Loucy (cell line): ENCODE measurements around the gene IL1R1.

ENCODE experiments used
- H2AFZ ChIP-seq: fragments of 200-600 bp; sonication (generic); 2 replicates; pipeline ENCODE4 v1.6.0; 2016; ENCODE audit warnings: antibody characterized with exemption, mild to moderate bottlenecking, low read length, moderate library complexity
- H3F3A ChIP-seq: fragments of 200-600 bp; 2 replicates; pipeline ENCODE4 v1.6.0; 2016; ENCODE audit warnings: antibody characterized with exemption, low read depth, mild to moderate bottlenecking
- H3K27me3 ChIP-seq: fragments of 200-600 bp; sonication (generic); 2 replicates; pipeline ENCODE4 v1.6.1; 2014; ENCODE audit warnings: low read length, mild to moderate bottlenecking; ENCODE audit not compliant: insufficient read depth, poor library complexity, severe bottlenecking
- H3K36me3 ChIP-seq: fragments of 200-600 bp; sonication (generic); 2 replicates; pipeline ENCODE4 v1.6.1; 2016; ENCODE audit warnings: low read length; ENCODE audit not compliant: insufficient read depth
- H3K4me1 ChIP-seq: fragments of 200-600 bp; sonication (generic); 2 replicates; pipeline ENCODE4 v1.5.1; 2014; ENCODE audit warnings: low read length, mild to moderate bottlenecking; ENCODE audit not compliant: insufficient read depth, poor library complexity, severe bottlenecking
- H3K4me2 ChIP-seq: fragments of 200-600 bp; sonication (generic); 2 replicates; pipeline ENCODE4 v1.6.0; 2014; ENCODE audit warnings: antibody characterized with exemption, low read length, low read depth, mild to moderate bottlenecking; ENCODE audit not compliant: poor library complexity, severe bottlenecking
- H3K4me3 ChIP-seq: fragments of 200-600 bp; sonication (generic); 2 replicates; pipeline ENCODE4 v1.5.1; 2014; ENCODE audit warnings: low read length, mild to moderate bottlenecking, mixed read lengths; ENCODE audit not compliant: poor library complexity, severe bottlenecking
- H3K79me2 ChIP-seq: fragments of 200-600 bp; sonication (generic); 2 replicates; pipeline ENCODE4 v1.6.1; 2014; ENCODE audit warnings: low read length; ENCODE audit not compliant: insufficient read depth
- H3K9ac ChIP-seq: fragments of 200-600 bp; sonication (generic); 2 replicates; pipeline ENCODE4 v1.6.0; 2014; ENCODE audit warnings: mild to moderate bottlenecking, low read depth, low read length, moderate library complexity; ENCODE audit not compliant: poor library complexity, severe bottlenecking
- H3K9me2 ChIP-seq: fragments of 200-600 bp; sonication (generic); replicated peaks from 2 replicates; pipeline ENCODE4 v1.6.1; 2016; ENCODE audit warnings: low read depth, low read length, mixed read lengths
- H3K9me3 ChIP-seq: fragments of 200-600 bp; sonication (generic); 2 replicates; pipeline ENCODE4 v1.6.1; 2014; ENCODE audit warnings: mild to moderate bottlenecking, antibody characterized with exemption, low read length, low read depth; ENCODE audit not compliant: insufficient read depth
- H4K20me1 ChIP-seq: fragments of 200-600 bp; sonication (generic); 2 replicates; pipeline ENCODE4 v1.6.0; 2014; ENCODE audit warnings: antibody characterized with exemption, low read length, mild to moderate bottlenecking; ENCODE audit not compliant: insufficient read depth, poor library complexity, severe bottlenecking
- CTCF ChIP-seq: fragments of 200-600 bp; sonication (generic); conservative IDR thresholded peaks from 2 replicates; pipeline ENCODE4 v1.5.1; 2014; ENCODE audit warnings: mild to moderate bottlenecking, antibody characterized with exemption, low read length
- EZH2phosphoT487 ChIP-seq: fragments of 200-600 bp; IDR thresholded peaks from 2 replicates; pipeline ENCODE4 v1.6.1; 2018; ENCODE audit warnings: antibody characterized with exemption, mild to moderate bottlenecking, moderate library complexity, borderline replicate concordance

Gene IL1R1

GRCh38 chr2:102145934-102146333 is 3.4 kb downstream of the IL1R1 start:
- TF ChIP-seq CTCF (no peak), EZH2phosphoT487 (no peak)
- H3K9me3 ChIP-seq = peaks cover 14% of the 10 kb centered on the region; the same call in 1 of the 2 replicates
- H3K9ac ChIP-seq = no peak overlapping the region
- no peaks in the 10 kb centered on the region for H4K20me1 ChIP-seq
- H3K9me2 ChIP-seq = no peaks in the 10 kb centered on the region
- no peaks in the 10 kb centered on the region for H3K79me2 ChIP-seq
- no peaks in the 10 kb centered on the region for H3K36me3 ChIP-seq
- no peak overlapping the region for H2AFZ ChIP-seq
- no peaks in the 10 kb centered on the region for H3K4me1 ChIP-seq
- H3K27me3 ChIP-seq = peaks cover 4% of the 10 kb centered on the region
- no peak overlapping the region for H3K4me2 ChIP-seq
- no peaks in the 10 kb centered on the region for H3F3A ChIP-seq
- no peak overlapping the region for H3K4me3 ChIP-seq

- Histone ChIP-seq H4K20me1 (no peaks in the 10 kb centered on the region), H3K4me3 (no peak overlapping the region), H3F3A (no peaks in the 10 kb centered on the region), H3K4me1 (no peaks in the 10 kb centered on the region), H3K9ac (no peak overlapping the region), H2AFZ (no peak overlapping the region), H3K79me2 (no peaks in the 10 kb centered on the region), H3K36me3 (no peaks in the 10 kb centered on the region), H3K9me3 (peaks cover 16% of the 10 kb centered on the region; the same call in 1 of the 2 replicates), H3K9me2 (no peaks in the 10 kb centered on the region), H3K27me3 (peaks cover 4% of the 10 kb centered on the region), H3K4me2 (no peak overlapping the region)
- no peak for TF ChIP-seq EZH2phosphoT487
Measured at GRCh38 chr2:102147935-102148334, 5.4 kb downstream of the IL1R1 start.

GRCh38 chr2:102149243-102149642 is 6.7 kb downstream of the IL1R1 start:
- no peak overlapping the region for H3K4me2 ChIP-seq
- no peaks in the 10 kb centered on the region for H3K9me2 ChIP-seq
- no peaks in the 10 kb centered on the region for H3K4me1 ChIP-seq
- TF ChIP-seq CTCF (no peak), EZH2phosphoT487 (no peak)
- H3K27me3 ChIP-seq = peaks cover 4% of the 10 kb centered on the region
- H3K79me2 ChIP-seq = no peaks in the 10 kb centered on the region
- no peak overlapping the region for H2AFZ ChIP-seq
- H3K4me3 ChIP-seq = no peak overlapping the region
- no peaks in the 10 kb centered on the region for H3F3A ChIP-seq
- no peaks in the 10 kb centered on the region for H4K20me1 ChIP-seq
- H3K9ac ChIP-seq = no peak overlapping the region
- peaks cover 16% of the 10 kb centered on the region; the same call in 1 of the 2 replicates for H3K9me3 ChIP-seq
- H3K36me3 ChIP-seq = no peaks in the 10 kb centered on the region
